Fibroblast of the aortic adventitia (primary cell): ENCODE results near the gene RUSC2. TPM values are rescaled to one million over a fixed set of nuclear protein-coding genes. Genes with fewer than 3 reads are reported as not detected.

Source experiments
- DNase-seq: peaks from one replicate; pipeline ENCODE4 v3.0.0-alpha.2; 2010; ENCODE audit warnings: low read depth
- H3K4me3 ChIP-seq: 2 replicates; pipeline ENCODE4 v1.5.1; 2011; ENCODE audit warnings: low read depth, mild to moderate bottlenecking, control low read depth, low read length, moderate library complexity
- CTCF ChIP-seq: IDR thresholded peaks from 2 replicates; pipeline ENCODE4 v1.5.1; 2011; ENCODE audit warnings: mild to moderate bottlenecking, low read length, control low read depth, inconsistent platforms; ENCODE audit not compliant: insufficient read depth
- total RNA-seq: library from RNA; depleted of rRNA; stranded (reverse); fragments of >200 nt; gene quantifications from 2 replicates; pipeline ENCODE4 v1.2.3, GENCODE V29; 2012; ENCODE audit warnings: low replicate concordance

The RUSC2 gene
- total RNA-seq, 1 donor, result 32.9 TPM

- H3K4me3 ChIP-seq, result no peak overlapping the region
- DNase-seq, result no peak
- no peak for TF ChIP-seq CTCF
These were observed 16.4 kb downstream of the RUSC2 start for GRCh38 chr9:35506359-35506758.

DNA sequence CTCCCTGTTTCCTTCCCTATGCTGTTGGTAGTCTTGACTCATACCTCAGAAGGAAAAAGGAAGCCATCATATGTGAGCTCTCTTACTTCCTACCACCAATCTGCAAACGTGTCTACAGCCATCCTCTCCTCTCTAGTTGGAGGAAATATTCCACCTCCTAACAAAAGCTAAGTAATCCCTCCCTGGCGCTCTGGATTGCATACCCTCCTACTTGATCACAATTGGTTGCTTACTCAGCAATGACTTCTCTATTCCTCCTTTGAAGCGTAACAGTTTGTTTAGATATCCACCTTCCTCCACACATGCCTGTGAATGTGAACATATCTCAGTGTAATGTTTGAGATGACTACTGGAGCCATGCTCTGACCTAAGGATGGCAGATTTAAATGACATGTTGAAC lies 18.2 kb downstream of the RUSC2 start:
- H3K4me3 ChIP-seq, result no peak overlapping the region
- DNase-seq, result no peak
- TF ChIP-seq CTCF, result no peak

- no peak for DNase-seq
- no peak for TF ChIP-seq CTCF
- H3K4me3 ChIP-seq, result no peak overlapping the region
These were observed 20.5 kb downstream of the RUSC2 start for GRCh38 chr9:35510383-35510753.

DNA sequence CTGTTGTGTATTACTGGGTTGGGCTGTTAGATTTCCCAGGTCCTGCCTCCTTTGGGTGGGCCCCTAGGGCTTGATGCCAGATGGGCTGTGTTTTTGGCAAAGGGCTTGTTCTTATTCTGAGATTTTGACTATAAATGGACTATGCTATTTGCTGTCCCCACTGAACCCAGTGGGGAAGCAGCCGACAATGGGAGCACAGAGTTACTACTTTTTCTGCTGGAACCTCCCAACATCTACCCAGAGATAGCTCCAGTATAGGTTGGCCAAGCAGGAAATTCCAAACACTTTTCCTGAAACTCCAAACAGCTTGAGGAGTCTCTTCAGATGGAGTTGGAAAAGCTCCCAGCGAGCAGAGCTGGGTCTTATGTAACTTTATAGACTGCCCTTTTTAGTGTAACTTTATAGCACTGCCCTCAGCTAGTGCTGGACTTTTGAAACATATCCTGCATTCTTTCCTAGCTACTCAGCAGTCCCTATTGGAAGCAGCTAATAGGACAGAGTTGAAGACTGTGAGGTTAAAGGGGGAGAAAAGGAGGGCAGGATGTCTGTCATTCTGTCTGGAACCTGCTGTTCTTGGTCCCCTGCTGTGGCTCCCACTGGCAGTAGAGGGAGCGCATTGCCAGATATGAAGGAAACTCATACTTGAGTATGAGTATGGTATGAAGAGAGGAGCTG lies 21.0 kb downstream of the RUSC2 start:
- H3K4me3 ChIP-seq, result no peak overlapping the region
- DNase-seq, result peak; percentile 100
- peak; percentile 32 for TF ChIP-seq CTCF

GRCh38 chr9:35511453-35511852 lies 21.5 kb downstream of the RUSC2 start:
- TF ChIP-seq CTCF, result no peak
- DNase-seq, result no peak
- no peak overlapping the region for H3K4me3 ChIP-seq

DNA sequence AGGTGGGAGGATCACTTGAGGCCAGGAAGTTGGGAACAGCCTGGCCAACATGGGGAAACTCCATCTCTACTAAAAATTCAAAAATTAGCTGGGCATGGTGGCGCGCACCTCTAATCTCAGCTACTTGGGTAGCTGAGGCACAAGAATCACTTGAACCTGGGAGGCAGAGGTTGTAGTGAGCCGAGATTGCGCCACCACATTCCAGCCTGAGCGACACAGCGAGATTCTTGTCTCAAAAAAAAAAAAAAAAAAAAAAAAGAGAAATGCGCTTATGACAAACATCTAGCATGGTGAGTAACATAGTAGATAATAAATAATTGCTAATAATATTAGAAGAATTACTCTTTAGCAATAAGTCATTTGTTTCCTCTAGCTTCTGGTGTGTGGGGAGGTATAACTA lies 25.9 kb downstream of the RUSC2 start:
- no peak for DNase-seq
- no peak for TF ChIP-seq CTCF
- no peak overlapping the region for H3K4me3 ChIP-seq

- peak; percentile 74 for DNase-seq
- TF ChIP-seq CTCF, result no peak
- no peak overlapping the region for H3K4me3 ChIP-seq
These were observed 26.6 kb downstream of the RUSC2 start for GRCh38 chr9:35516479-35516878.
